Measurements from ENCODE around the gene JHY.

DNA sequence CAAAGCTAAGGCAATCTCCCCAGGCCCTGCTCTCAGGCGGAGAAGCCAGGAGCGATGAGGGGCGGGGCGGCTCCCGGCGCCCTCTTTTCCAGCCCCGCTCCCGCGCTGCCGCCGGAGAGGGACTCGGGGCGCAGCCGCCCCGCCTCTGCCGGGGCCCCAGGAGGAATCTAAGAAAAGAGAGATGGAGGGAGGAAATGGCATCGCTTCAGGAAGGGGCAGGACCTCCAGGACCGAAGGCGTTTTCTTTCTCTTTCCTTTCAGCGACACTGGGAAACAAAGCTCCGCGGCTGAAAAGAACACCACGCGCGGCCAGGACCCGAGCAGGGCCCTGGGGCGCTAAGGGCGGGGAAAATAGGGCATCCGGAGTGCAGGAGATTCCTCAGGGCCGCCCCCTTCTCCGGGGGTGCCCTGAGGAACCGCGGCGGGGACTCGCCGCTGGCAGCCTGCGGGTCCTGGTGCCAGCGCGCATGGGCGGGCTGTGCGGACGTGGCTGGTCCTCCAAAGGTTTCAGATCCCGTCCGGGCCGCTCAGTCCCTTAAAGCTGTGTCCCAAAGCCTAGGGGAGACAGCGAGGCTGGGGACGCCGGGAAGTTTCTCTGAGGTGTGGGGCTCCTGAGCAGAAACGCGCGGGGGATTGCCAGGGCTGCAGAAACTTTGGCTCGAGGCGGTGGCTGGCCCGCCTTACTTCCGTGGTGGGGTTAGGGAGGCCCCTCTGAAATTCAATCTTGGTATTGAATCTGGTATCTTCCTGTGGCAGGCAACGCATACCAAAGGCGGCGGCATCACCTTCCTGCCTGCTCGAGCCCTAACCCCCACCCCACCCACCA, 101.8 kb downstream of the JHY start:
- TF ChIP-seq, protein P1, sequence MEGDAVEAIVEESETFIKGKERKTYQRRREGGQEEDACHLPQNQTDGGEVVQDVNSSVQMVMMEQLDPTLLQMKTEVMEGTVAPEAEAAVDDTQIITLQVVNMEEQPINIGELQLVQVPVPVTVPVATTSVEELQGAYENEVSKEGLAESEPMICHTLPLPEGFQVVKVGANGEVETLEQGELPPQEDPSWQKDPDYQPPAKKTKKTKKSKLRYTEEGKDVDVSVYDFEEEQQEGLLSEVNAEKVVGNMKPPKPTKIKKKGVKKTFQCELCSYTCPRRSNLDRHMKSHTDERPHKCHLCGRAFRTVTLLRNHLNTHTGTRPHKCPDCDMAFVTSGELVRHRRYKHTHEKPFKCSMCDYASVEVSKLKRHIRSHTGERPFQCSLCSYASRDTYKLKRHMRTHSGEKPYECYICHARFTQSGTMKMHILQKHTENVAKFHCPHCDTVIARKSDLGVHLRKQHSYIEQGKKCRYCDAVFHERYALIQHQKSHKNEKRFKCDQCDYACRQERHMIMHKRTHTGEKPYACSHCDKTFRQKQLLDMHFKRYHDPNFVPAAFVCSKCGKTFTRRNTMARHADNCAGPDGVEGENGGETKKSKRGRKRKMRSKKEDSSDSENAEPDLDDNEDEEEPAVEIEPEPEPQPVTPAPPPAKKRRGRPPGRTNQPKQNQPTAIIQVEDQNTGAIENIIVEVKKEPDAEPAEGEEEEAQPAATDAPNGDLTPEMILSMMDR (IDR thresholded peaks at IDR 0.05) = no peak
- no peak for TF ChIP-seq POLR2A (IDR thresholded peaks at IDR 0.05)

Data from prostate gland (tissue), 2 donors.